ENCODE data around the gene HSD11B1.
A peak's percentile ranks its signal among the peaks of the same experiment; 100 is the strongest.

The HSD11B1 gene

GRCh38 chr1:209674957-209675564 lies 29.6 kb upstream of the HSD11B1 start, which contains the start of gene G0S2:
Gene G0S2, plus strand, starts transcription at chr1:209675412. Its CDS starts 273 bp downstream, at chr1:209675685.
- TF ChIP-seq CTCF (IDR thresholded peaks at IDR 0.05; ENCODE audit: low read depth, low read length), result no peak
- H3K4me3 ChIP-seq (ENCODE audit: low read depth, low read length), result peak within 1 kb of the TSS; percentile 40
- in situ Hi-C loops (cut with HindIII; ENCODE audit: low sequenced_read_pairs), result no loop called here
- peak; percentile 54 for DNase-seq (ENCODE audit: low read depth, low spot score)

GRCh38 chr1:209675565-209676154 lies 29.0 kb upstream of the HSD11B1 start:
- peak overlapping the region; percentile 40 for H3K4me3 ChIP-seq (ENCODE audit: low read depth, low read length)
- peak; percentile 9 for TF ChIP-seq CTCF (IDR thresholded peaks at IDR 0.05; ENCODE audit: low read depth, low read length)
- peak; percentile 45 for DNase-seq (ENCODE audit: low read depth, low spot score)
- in situ Hi-C loops (cut with HindIII; ENCODE audit: low sequenced_read_pairs), result no loop called here

GRCh38 chr1:209678981-209679539 lies 25.6 kb upstream of the HSD11B1 start:
- in situ Hi-C loops (cut with HindIII; ENCODE audit: low sequenced_read_pairs), result no loop called here
- no peak for DNase-seq (ENCODE audit: low read depth, low spot score)
- H3K4me3 ChIP-seq (ENCODE audit: low read depth, low read length), result no peak overlapping the region
- no peak for TF ChIP-seq CTCF (IDR thresholded peaks at IDR 0.05; ENCODE audit: low read depth, low read length)

- in situ Hi-C loops (cut with HindIII; ENCODE audit: low sequenced_read_pairs), result no loop called here
- no peak overlapping the region for H3K4me3 ChIP-seq (ENCODE audit: low read depth, low read length)
- TF ChIP-seq CTCF (IDR thresholded peaks at IDR 0.05; ENCODE audit: low read depth, low read length), result no peak
- DNase-seq (ENCODE audit: low read depth, low spot score), result no peak
Measured at GRCh38 chr1:209685821-209686220, 18.8 kb upstream of the HSD11B1 start.

- in situ Hi-C loops (cut with HindIII; ENCODE audit: low sequenced_read_pairs), result no loop called here
- DNase-seq (ENCODE audit: low read depth, low spot score), result no peak
- H3K4me3 ChIP-seq (ENCODE audit: low read depth, low read length), result no peak overlapping the region
- no peak for TF ChIP-seq CTCF (IDR thresholded peaks at IDR 0.05; ENCODE audit: low read depth, low read length)
Measured at GRCh38 chr1:209686322-209686721, 18.3 kb upstream of the HSD11B1 start.

- in situ Hi-C loops (cut with HindIII; ENCODE audit: low sequenced_read_pairs), result no loop called here
- H3K4me3 ChIP-seq (ENCODE audit: low read depth, low read length), result no peak overlapping the region
- TF ChIP-seq CTCF (IDR thresholded peaks at IDR 0.05; ENCODE audit: low read depth, low read length), result no peak
- peak; percentile 56 for DNase-seq (ENCODE audit: low read depth, low spot score)
Measured at GRCh38 chr1:209688746-209689234, 15.9 kb upstream of the HSD11B1 start.

Measured in astrocyte of the spinal cord (primary cell).